HEK293 (cell line): ENCODE results near the gene THRA.
A peak's percentile ranks its signal among the peaks of the same experiment; 100 is the strongest.

Experiments used
- CTCF ChIA-PET: fragments of 350-600 bp; formaldehyde crosslinking; extraction: SDS; loops from one replicate; lab custom pipeline; 2021; ENCODE audit warnings: antibody characterized with exemption; lab: Yijun Ruan, JAX
- POLR2A ChIA-PET: fragments of 300-600 bp; formaldehyde crosslinking; extraction: SDS; loops from one replicate; lab custom pipeline; 2020; ENCODE audit warnings: antibody characterized with exemption, inconsistent platforms; lab: Yijun Ruan, JAX
- H3K27ac ChIP-seq: fragments of 200-500 bp; sonication (Bioruptor generic); 2 replicates; pipeline ENCODE4 v1.5.1; 2014; ENCODE audit warnings: low read depth, low read length, control low read depth, inconsistent platforms; ENCODE audit errors: extremely low read depth
- H3K36me3 ChIP-seq, 2 experiments: fragments of 200-500 bp in 1 of 2; sonication (Bioruptor generic) in 1 of 2; 1 replicate in 1 of 2; 2 replicates in 1 of 2; pipeline ENCODE4 v1.5.1; 2014 to 2017; ENCODE audit warnings: inconsistent platforms in 2 of 2, low read length in 2 of 2; ENCODE audit not compliant: control insufficient read depth in 2 of 2, insufficient read depth in 1 of 2
- H3K4me1 ChIP-seq: fragments of 200-500 bp; sonication (Bioruptor generic); 2 replicates; pipeline ENCODE4 v1.5.1; 2014; ENCODE audit warnings: mild to moderate bottlenecking, low read length, inconsistent platforms; ENCODE audit not compliant: control insufficient read depth, insufficient read depth
- H3K4me3 ChIP-seq: 2 replicates; pipeline ENCODE4 v1.5.1; 2011; ENCODE audit warnings: low read depth, mild to moderate bottlenecking, control low read depth, low read length, moderate library complexity
- H3K9me3 ChIP-seq: fragments of 200-500 bp; sonication (Bioruptor generic); 2 replicates; pipeline ENCODE4 v1.5.1; 2014; ENCODE audit warnings: low read depth, low read length, inconsistent platforms; ENCODE audit not compliant: control insufficient read depth, insufficient read depth
- GLIS2 ChIP-seq: fragments of 450-650 bp; formaldehyde crosslinking; IDR thresholded peaks from 2 replicates; pipeline ENCODE4 v1.5.1; 2016; ENCODE audit warnings: missing biosample characterization, missing genetic modification characterization
- KLF17 ChIP-seq: fragments of 450-650 bp; formaldehyde crosslinking; IDR thresholded peaks from 2 replicates; pipeline ENCODE4 v1.5.1; 2016; ENCODE audit warnings: missing biosample characterization, missing genetic modification characterization
- ZIC2 ChIP-seq: fragments of 450-650 bp; formaldehyde crosslinking; IDR thresholded peaks from 2 replicates; pipeline ENCODE4 v1.5.1; 2016; ENCODE audit warnings: missing biosample characterization, missing genetic modification characterization
- ZNF266 ChIP-seq: fragments of 450-650 bp; formaldehyde crosslinking; IDR thresholded peaks from 2 replicates; pipeline ENCODE4 v1.5.1; 2016; ENCODE audit warnings: missing biosample characterization, missing genetic modification characterization, low read depth
- ZNF341 ChIP-seq: fragments of 450-650 bp; formaldehyde crosslinking; IDR thresholded peaks from 2 replicates; pipeline ENCODE4; 2016; ENCODE audit warnings: low read depth, missing biosample characterization, missing genetic modification characterization
- ZNF350 ChIP-seq: fragments of 450-650 bp; formaldehyde crosslinking; IDR thresholded peaks from 2 replicates; pipeline ENCODE4 v1.5.0; 2017; ENCODE audit warnings: missing biosample characterization, mild to moderate bottlenecking, missing genetic modification characterization
- ZNF398 ChIP-seq: fragments of 450-650 bp; formaldehyde crosslinking; IDR thresholded peaks from 2 replicates; pipeline ENCODE4 v1.5.1; 2017; ENCODE audit warnings: missing biosample characterization, missing genetic modification characterization
- ZNF48 ChIP-seq: fragments of 450-650 bp; formaldehyde crosslinking; IDR thresholded peaks from 2 replicates; pipeline ENCODE4 v1.5.1; 2016; ENCODE audit warnings: missing biosample characterization, missing genetic modification characterization
- ZNF513 ChIP-seq: fragments of 450-650 bp; IDR thresholded peaks from 2 replicates; pipeline ENCODE4 v1.5.1; 2018; ENCODE audit warnings: missing biosample characterization, missing genetic modification characterization
- ZSCAN5A ChIP-seq: fragments of 450-650 bp; formaldehyde crosslinking; IDR thresholded peaks from 2 replicates; pipeline ENCODE4 v1.5.1; 2016; ENCODE audit warnings: missing biosample characterization, missing genetic modification characterization

Gene THRA

GRCh38 chr17:40021451-40021971, 41.3 kb upstream of the THRA start:
- TF ChIP-seq ZNF48 (tag by site-specific recombination) = no peak
- TF ChIP-seq ZNF398 (tag by site-specific recombination) = peak; percentile 78
- peak; percentile 61 for TF ChIP-seq KLF17 (tag by site-specific recombination)
- TF ChIP-seq GLIS2 = 0 out of 2 replicates have a peak, but pooled peaks have one; percentile 22
- TF ChIP-seq ZIC2 (tag by site-specific recombination) = peak; percentile 32; the same call in 1 of the 2 replicates
- CTCF ChIA-PET = interaction anchor here (0.6 to 11.2 kb wide), 10 partner anchors 9 to 815 kb away, joined by 3 to 268 read pairs (median 4); partner anchors contain the start of genes CSF3 and MED24
- Histone ChIP-seq H3K9me3 (no peaks in the 10 kb centered on the region), H3K36me3 (peaks cover 26 to 81% of the 10 kb centered on the region in 2 experiments), H3K27ac (no peak overlapping the region), H3K4me1 (peaks cover 13% of the 10 kb centered on the region), H3K4me3 (no peak overlapping the region)
- POLR2A ChIA-PET = interaction anchor here (1.5 kb wide), 1 partner anchor 9 kb away, joined by 6 read pairs; no protein-coding TSS in a partner anchor

- CTCF ChIA-PET = interaction anchor here (0.5 to 11.2 kb wide), 6 partner anchors 10 to 212 kb away, joined by 3 to 268 read pairs (median 8); partner anchors contain the start of gene CSF3
- H3K4me1 ChIP-seq = peaks cover 16% of the 10 kb centered on the region
- H3K9me3 ChIP-seq = no peaks in the 10 kb centered on the region
- TF ChIP-seq ZNF350 (tag by site-specific recombination) (no peak), ZSCAN5A (tag by site-specific recombination) (no peak), GLIS2 (0 out of 2 replicates have a peak, but pooled peaks have one; percentile 28), ZNF266 (tag by site-specific recombination) (no peak)
- POLR2A ChIA-PET = no interaction called here
- 0 out of 2 replicates have a peak overlapping the region, but pooled peaks have one; percentile 16 for H3K27ac ChIP-seq
- peaks cover 26 to 90% of the 10 kb centered on the region in 2 experiments for H3K36me3 ChIP-seq
- H3K4me3 ChIP-seq = no peak overlapping the region
Measured at GRCh38 chr17:40022497-40022896, 40.3 kb upstream of the THRA start.

- Histone ChIP-seq H3K4me1 (peaks cover 16% of the 10 kb centered on the region), H3K9me3 (no peaks in the 10 kb centered on the region), H3K4me3 (no peak overlapping the region), H3K36me3 (peaks cover 26 to 93% of the 10 kb centered on the region in 2 experiments), H3K27ac (peak overlapping the region; percentile 53; the same call in 1 of the 2 replicates)
- ChIA-PET POLR2A (interaction anchor here (1.3 kb wide), 1 partner anchor 7 kb away, joined by 4 read pairs; the partner anchor contains the start of gene CSF3), CTCF (interaction anchor here (0.5 to 11.2 kb wide), 5 partner anchors 11 to 211 kb away, joined by 3 to 268 read pairs (median 7); partner anchors contain the start of gene CSF3)
- TF ChIP-seq ZNF341 (tag by site-specific recombination) = 0 out of 2 replicates have a peak, but pooled peaks have one; percentile 29
- no peak for TF ChIP-seq ZNF513
Measured at GRCh38 chr17:40022961-40023541, 39.7 kb upstream of the THRA start.
